SK-N-SH (cell line): ENCODE results near the gene TBC1D13. TPM values are rescaled to one million over a fixed set of nuclear protein-coding genes. Genes with fewer than 3 reads are reported as not detected.

Experiments used
- CTCF ChIA-PET: fragments of 300-600, 350-600 bp; formaldehyde crosslinking; extraction: SDS; loops from one replicate; lab custom pipeline; 2021; lab: Yijun Ruan, JAX
- POLR2A ChIA-PET: fragments of 350-600 bp; sonication (Branson Sonifier 250); formaldehyde crosslinking; extraction: SDS; loops from one replicate; lab custom pipeline; 2020; ENCODE audit warnings: antibody characterized with exemption, inconsistent platforms; lab: Yijun Ruan, JAX
- DNase-seq: peaks from one replicate; pipeline ENCODE4 v3.0.0; 2012
- H2AFZ ChIP-seq: fragments of 200-600 bp; sonication (generic); 2 replicates; pipeline ENCODE4 v1.8.1; 2016; ENCODE audit warnings: antibody characterized with exemption, mild to moderate bottlenecking, low read depth
- H3F3A ChIP-seq: fragments of 200-600 bp; sonication (generic); replicated peaks from 2 replicates; pipeline ENCODE3; 2016; ENCODE audit warnings: antibody characterized with exemption, mild to moderate bottlenecking; ENCODE audit not compliant: insufficient read depth
- H3K27ac ChIP-seq, 2 experiments: fragments of 200-500 bp in 1 of 2; fragments of 200-600 bp in 1 of 2; sonication (Bioruptor generic) in 1 of 2; sonication (generic), shearing (Covaris generic) in 1 of 2; 2 replicates each; pipeline versions ENCODE4 v1.5.1 to v1.6.1; 2014 to 2016; ENCODE audit warnings: low read depth in 2 of 2, inconsistent platforms in 1 of 2, low read length in 1 of 2, mild to moderate bottlenecking in 1 of 2, mixed read lengths in 1 of 2
- H3K27me3 ChIP-seq: fragments of 200-600 bp; sonication (generic), shearing (Covaris generic); 2 replicates; pipeline ENCODE4 v1.6.1; 2016; ENCODE audit warnings: mixed run types; ENCODE audit not compliant: insufficient read depth
- H3K36me3 ChIP-seq, 2 experiments: fragments of 200-500 bp in 1 of 2; fragments of 200-600 bp in 1 of 2; sonication (Bioruptor generic) in 1 of 2; sonication (generic) in 1 of 2; replicated peaks in 1 of 2; 2 replicates each; pipeline versions ENCODE3 to v1.5.1; 2014 to 2016; ENCODE audit warnings: low read length in 1 of 2, mild to moderate bottlenecking in 1 of 2; ENCODE audit not compliant: insufficient read depth in 2 of 2, control insufficient read depth in 1 of 2
- H3K4me1 ChIP-seq, 2 experiments: fragments of 200-500 bp in 1 of 2; fragments of 200-600 bp in 1 of 2; sonication (Bioruptor generic) in 1 of 2; sonication (generic), shearing (Covaris generic) in 1 of 2; 2 replicates each; pipeline versions ENCODE4 v1.5.1 to v1.6.1; 2014 to 2016; ENCODE audit warnings: low read depth in 1 of 2, low read length in 1 of 2, mixed run types in 1 of 2; ENCODE audit not compliant: insufficient read depth in 2 of 2, control insufficient read depth in 1 of 2
- H3K4me2 ChIP-seq: fragments of 200-600 bp; sonication (generic), shearing (Covaris generic); 2 replicates; pipeline ENCODE4 v1.6.1; 2017; ENCODE audit warnings: mixed run types
- H3K4me3 ChIP-seq, 2 experiments: fragments of 200-500 bp in 1 of 2; fragments of 200-600 bp in 1 of 2; sonication (Bioruptor generic) in 1 of 2; sonication (generic), shearing (Covaris generic) in 1 of 2; 2 replicates each; pipeline versions ENCODE4 v1.5.1 to v1.8.1; 2014 to 2016; ENCODE audit warnings: low read depth in 2 of 2, inconsistent platforms in 1 of 2, low read length in 1 of 2, mild to moderate bottlenecking in 1 of 2, mixed read lengths in 1 of 2, moderate library complexity in 1 of 2
- H3K79me2 ChIP-seq: fragments of 200-600 bp; sonication (generic); 2 replicates; pipeline ENCODE4 v1.8.1; 2017; ENCODE audit warnings: mild to moderate bottlenecking; ENCODE audit not compliant: insufficient read depth
- H3K9ac ChIP-seq: fragments of 200-600 bp; sonication (generic); 2 replicates; pipeline ENCODE4 v1.6.1; 2017; ENCODE audit warnings: mixed run types
- H3K9me2 ChIP-seq: fragments of 200-600 bp; sonication (generic); 2 replicates; pipeline ENCODE4 v1.6.1; 2017; ENCODE audit warnings: mixed run types
- H3K9me3 ChIP-seq: fragments of 200-600 bp; sonication (generic); 2 replicates; pipeline ENCODE4 v1.6.1; 2017; ENCODE audit warnings: mixed run types, mild to moderate bottlenecking, moderate library complexity
- H4K20me1 ChIP-seq: fragments of 200-600 bp; sonication (generic); 2 replicates; pipeline ENCODE4 v1.6.1; 2017; ENCODE audit warnings: mild to moderate bottlenecking, mixed run types; ENCODE audit not compliant: insufficient read depth
- CHD2 ChIP-seq: fragments of 150-350 bp; IDR thresholded peaks from 2 replicates; pipeline ENCODE4 v1.6.1; 2018; ENCODE audit warnings: low read length; ENCODE audit not compliant: partially characterized antibody
- CTCF ChIP-seq: fragments of 200-600 bp; sonication (generic); IDR thresholded peaks from 2 replicates; pipeline ENCODE4 v1.6.1; 2017; ENCODE audit warnings: antibody characterized with exemption, mild to moderate bottlenecking, moderate library complexity
- FOSL2 ChIP-seq: IDR thresholded peaks from 2 replicates; pipeline ENCODE4 v1.4.0; 2012; ENCODE audit warnings: low read depth, mild to moderate bottlenecking, moderate library complexity, borderline replicate concordance
- FOXM1 ChIP-seq: IDR thresholded peaks from 2 replicates; pipeline ENCODE4 v1.4.0; 2012; ENCODE audit warnings: low read depth, mild to moderate bottlenecking
- GATA2 ChIP-seq: sonication (generic); formaldehyde crosslinking; IDR thresholded peaks from 2 replicates; pipeline ENCODE4 v1.5.0; 2020; ENCODE audit warnings: mild to moderate bottlenecking, missing genetic modification reagents
- MEF2A ChIP-seq: IDR thresholded peaks from 2 replicates; pipeline ENCODE4 v1.4.0; 2012; ENCODE audit warnings: low read depth, borderline replicate concordance
- MXI1 ChIP-seq: IDR thresholded peaks from 2 replicates; pipeline ENCODE4 v1.6.1; 2012; ENCODE audit warnings: mild to moderate bottlenecking, low read depth, low read length, improper control_type of control experiment
- NRF1 ChIP-seq: IDR thresholded peaks from 2 replicates; pipeline ENCODE4 v1.6.1; 2012; ENCODE audit warnings: low read depth, mild to moderate bottlenecking, low read length
- POLR2AphosphoS5 ChIP-seq: IDR thresholded peaks from 2 replicates; pipeline ENCODE4 v1.6.1; 2012; ENCODE audit warnings: low read depth, low read length
- RCOR1 ChIP-seq: fragments of 150-350 bp; IDR thresholded peaks from 2 replicates; pipeline ENCODE4 v1.6.1; 2017; ENCODE audit warnings: antibody characterized with exemption, low read length
- RFX5 ChIP-seq: IDR thresholded peaks from 2 replicates; pipeline ENCODE4 v1.6.1; 2012; ENCODE audit warnings: mild to moderate bottlenecking, improper control_type of control experiment, low read length
- RXRA ChIP-seq: IDR thresholded peaks from 2 replicates; pipeline ENCODE4 v1.4.0; 2012; ENCODE audit warnings: low read depth, mild to moderate bottlenecking, borderline replicate concordance
- TAF1 ChIP-seq: IDR thresholded peaks from 2 replicates; pipeline ENCODE4 v1.6.1; 2012; ENCODE audit warnings: low read depth, mild to moderate bottlenecking, low read length, moderate library complexity, borderline replicate concordance
- USF1 ChIP-seq: IDR thresholded peaks from 2 replicates; pipeline ENCODE4 v1.4.0; 2012; ENCODE audit warnings: low read depth, borderline replicate concordance
- YY1 ChIP-seq: IDR thresholded peaks from 2 replicates; pipeline ENCODE4 v1.4.0; 2012; ENCODE audit warnings: low read depth, mild to moderate bottlenecking
- WGBS: methylation state at CpG from one replicate; pipeline ENCODE4 v1.1.6; 2017; ENCODE audit warnings: low lambda C conversion rate; 5-methylcytosine and 5-hydroxymethylcytosine counted together
- polyA plus RNA-seq, 3 experiments: library from polyadenylated mRNA; depleted of rRNA; stranded (reverse); fragments of >200 nt; gene quantifications; 2 replicates each; pipeline ENCODE4 v1.2.3, GENCODE V29; 2012
- TF ChIP-seq, protein P1 (sequence below): IDR thresholded peaks from 2 replicates; pipeline ENCODE4 v1.4.0; 2012; ENCODE audit warnings: low read depth, borderline replicate concordance
- TF ChIP-seq, protein P2 (sequence below): IDR thresholded peaks from 2 replicates; pipeline ENCODE4 v1.4.0; 2012; ENCODE audit warnings: low read depth

Gene TBC1D13
- polyA plus RNA-seq, 1 of the 3 experiments (the other 2 are of a cell fraction), result 19.1 TPM

- Histone ChIP-seq H3F3A (peaks cover 2% of the 10 kb centered on the region), H3K9ac (no peak overlapping the region), H3K36me3 (peaks cover 9 to 11% of the 10 kb centered on the region in 2 experiments), H4K20me1 (no peaks in the 10 kb centered on the region), H3K27ac (no peak overlapping the region), H3K4me2 (no peak overlapping the region), H3K9me2 (no peaks in the 10 kb centered on the region), H3K79me2 (no peaks in the 10 kb centered on the region), H3K4me1 (no peaks in the 10 kb centered on the region), H2AFZ (no peak overlapping the region), H3K4me3 (no peak overlapping the region), H3K9me3 (no peaks in the 10 kb centered on the region), H3K27me3 (no peaks in the 10 kb centered on the region)
- 93% methylated on average over 2 of the region's 2 CpGs for WGBS
- TF ChIP-seq CTCF, result peak; percentile 11; the same call in 1 of the 2 replicates
- TF ChIP-seq FOXM1, result no peak
- ChIA-PET CTCF (interaction anchor here (1.5 to 2.8 kb wide), 3 partner anchors 8 to 108 kb away, joined by 4 to 11 read pairs (median 5); partner anchors contain the start of genes ENDOG and PKN3), POLR2A (no interaction called here)
- DNase-seq, result no peak
Observed at GRCh38 chr9:128809831-128810230, 22.8 kb downstream of the TBC1D13 start.

DNA sequence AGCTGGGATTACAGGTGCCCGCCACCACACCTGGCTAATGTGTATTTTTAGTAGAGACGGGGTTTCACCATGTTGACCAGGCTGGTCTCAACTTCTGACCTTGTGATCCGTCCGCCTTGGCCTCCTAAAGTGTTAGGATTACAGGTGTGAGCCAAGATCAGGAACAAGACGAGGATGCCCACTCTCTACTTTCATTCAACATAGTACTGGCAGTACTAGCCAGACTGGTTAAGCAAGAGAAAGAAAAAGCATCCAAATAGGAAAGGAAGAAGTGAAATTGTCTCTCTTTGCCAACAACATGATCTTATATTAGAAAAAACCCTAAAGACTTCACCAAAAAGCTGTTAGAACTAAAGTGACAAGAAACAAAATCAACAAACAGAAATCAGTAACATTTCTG lies 23.8 kb downstream of the TBC1D13 start:
- no peak for DNase-seq
- Histone ChIP-seq H3K27me3 (no peaks in the 10 kb centered on the region), H3K9me3 (no peaks in the 10 kb centered on the region), H3K79me2 (no peaks in the 10 kb centered on the region), H3K4me3 (no peak overlapping the region), H3K9me2 (no peaks in the 10 kb centered on the region), H3K4me1 (no peaks in the 10 kb centered on the region), H4K20me1 (no peaks in the 10 kb centered on the region), H3K4me2 (no peak overlapping the region), H3K36me3 (peaks cover 4 to 8% of the 10 kb centered on the region in 2 experiments), H3K9ac (no peak overlapping the region), H2AFZ (no peak overlapping the region), H3F3A (peaks cover 6% of the 10 kb centered on the region), H3K27ac (no peak overlapping the region)
- CTCF ChIA-PET, result interaction anchor here (1.5 kb wide), 1 partner anchor 34 kb away, joined by 4 read pairs; no protein-coding TSS in a partner anchor
- WGBS, result 92% methylated on average over 5 of the region's 5 CpGs
- no peak for TF ChIP-seq RFX5
- no peak for TF ChIP-seq CHD2
- no peak for TF ChIP-seq FOSL2
- TF ChIP-seq POLR2AphosphoS5, result no peak
- TF ChIP-seq RCOR1, result no peak
- no peak for TF ChIP-seq MXI1
- TF ChIP-seq TAF1, result no peak
- no peak for TF ChIP-seq FOXM1
- no peak for TF ChIP-seq GATA2 (CRISPR knock-in tag)
- TF ChIP-seq YY1, result no peak
- TF ChIP-seq CTCF, result no peak
- TF ChIP-seq MEF2A, result no peak
- TF ChIP-seq, protein P1, sequence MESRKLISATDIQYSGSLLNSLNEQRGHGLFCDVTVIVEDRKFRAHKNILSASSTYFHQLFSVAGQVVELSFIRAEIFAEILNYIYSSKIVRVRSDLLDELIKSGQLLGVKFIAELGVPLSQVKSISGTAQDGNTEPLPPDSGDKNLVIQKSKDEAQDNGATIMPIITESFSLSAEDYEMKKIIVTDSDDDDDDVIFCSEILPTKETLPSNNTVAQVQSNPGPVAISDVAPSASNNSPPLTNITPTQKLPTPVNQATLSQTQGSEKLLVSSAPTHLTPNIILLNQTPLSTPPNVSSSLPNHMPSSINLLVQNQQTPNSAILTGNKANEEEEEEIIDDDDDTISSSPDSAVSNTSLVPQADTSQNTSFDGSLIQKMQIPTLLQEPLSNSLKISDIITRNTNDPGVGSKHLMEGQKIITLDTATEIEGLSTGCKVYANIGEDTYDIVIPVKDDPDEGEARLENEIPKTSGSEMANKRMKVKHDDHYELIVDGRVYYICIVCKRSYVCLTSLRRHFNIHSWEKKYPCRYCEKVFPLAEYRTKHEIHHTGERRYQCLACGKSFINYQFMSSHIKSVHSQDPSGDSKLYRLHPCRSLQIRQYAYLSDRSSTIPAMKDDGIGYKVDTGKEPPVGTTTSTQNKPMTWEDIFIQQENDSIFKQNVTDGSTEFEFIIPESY, result no peak
- TF ChIP-seq NRF1, result no peak
- TF ChIP-seq RXRA, result no peak
- TF ChIP-seq USF1, result no peak
- TF ChIP-seq, protein P2, sequence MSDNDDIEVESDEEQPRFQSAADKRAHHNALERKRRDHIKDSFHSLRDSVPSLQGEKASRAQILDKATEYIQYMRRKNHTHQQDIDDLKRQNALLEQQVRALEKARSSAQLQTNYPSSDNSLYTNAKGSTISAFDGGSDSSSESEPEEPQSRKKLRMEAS, result no peak
- POLR2A ChIA-PET, result no interaction called here
